HepG2 (cell line): ENCODE results near the gene FUCA2. TPM values are rescaled to one million over a fixed set of nuclear protein-coding genes. Genes with fewer than 3 reads are reported as not detected.

Experiments used
- AGO1 ChIP-seq: fragments of 200-400 bp; formaldehyde crosslinking; IDR thresholded peaks from 2 replicates; pipeline ENCODE4 v1.6.1; 2017; ENCODE audit warnings: mild to moderate bottlenecking, low read depth, low read length, moderate library complexity; ENCODE audit not compliant: poor library complexity, severe bottlenecking
- BRD4 ChIP-seq: sonication (generic); formaldehyde crosslinking; IDR thresholded peaks from 2 replicates; pipeline ENCODE4 v1.4.0; 2020; ENCODE audit warnings: missing genetic modification reagents
- CHD2 ChIP-seq: IDR thresholded peaks from 2 replicates; pipeline ENCODE4 v1.6.1; 2011; ENCODE audit warnings: low read depth, low read length, improper control_type of control experiment
- EEA1 ChIP-seq: sonication (generic); formaldehyde crosslinking; IDR thresholded peaks from 2 replicates; pipeline ENCODE4 v1.5.1; 2020; ENCODE audit warnings: mild to moderate bottlenecking, missing genetic modification reagents, borderline replicate concordance
- GATAD2A ChIP-seq: IDR thresholded peaks from 2 replicates; pipeline ENCODE4 v1.6.1; 2016
- HNRNPUL1 ChIP-seq: fragments of 200-400 bp; formaldehyde crosslinking; IDR thresholded peaks from 2 replicates; pipeline ENCODE4 v1.6.1; 2017; ENCODE audit warnings: low read depth, mild to moderate bottlenecking, low read length, moderate library complexity
- NFE2L1 ChIP-seq: sonication (generic); formaldehyde crosslinking; IDR thresholded peaks from 2 replicates; pipeline ENCODE4 v1.4.0; 2020; ENCODE audit warnings: missing genetic modification reagents, mild to moderate bottlenecking, borderline replicate concordance
- PHB2 ChIP-seq: fragments of 450-650 bp; IDR thresholded peaks from 2 replicates; pipeline ENCODE4 v1.6.1; 2018; ENCODE audit not compliant: partially characterized antibody
- PRPF4 ChIP-seq: fragments of 200-400 bp; formaldehyde crosslinking; IDR thresholded peaks from 2 replicates; pipeline ENCODE4 v1.6.1; 2016; ENCODE audit warnings: low read length, low read depth; ENCODE audit not compliant: poor library complexity, severe bottlenecking
- RARG ChIP-seq: sonication (generic); formaldehyde crosslinking; IDR thresholded peaks from 2 replicates; pipeline ENCODE4 v1.4.0; 2020; ENCODE audit warnings: low read depth, mild to moderate bottlenecking, missing genetic modification reagents
- SNRNP70 ChIP-seq: fragments of 200-400 bp; formaldehyde crosslinking; IDR thresholded peaks from 2 replicates; pipeline ENCODE4 v1.6.1; 2017; ENCODE audit warnings: mild to moderate bottlenecking, low read depth, low read length, moderate library complexity
- SRSF9 ChIP-seq: fragments of 200-400 bp; formaldehyde crosslinking; IDR thresholded peaks from 2 replicates; pipeline ENCODE4 v1.6.1; 2018; ENCODE audit warnings: borderline replicate concordance, mild to moderate bottlenecking, low read depth, low read length; ENCODE audit not compliant: insufficient read depth, poor library complexity, severe bottlenecking
- ZBTB38 ChIP-seq: sonication (generic); formaldehyde crosslinking; IDR thresholded peaks from 2 replicates; pipeline ENCODE4 v1.5.1; 2020; ENCODE audit warnings: mild to moderate bottlenecking, missing genetic modification reagents
- ZNF143 ChIP-seq: sonication (generic); formaldehyde crosslinking; IDR thresholded peaks from 2 replicates; pipeline ENCODE4 v1.4.0; 2020; ENCODE audit warnings: missing genetic modification reagents
- ZNF335 ChIP-seq: sonication (generic); formaldehyde crosslinking; IDR thresholded peaks from 2 replicates; pipeline ENCODE4 v1.4.0; 2020; ENCODE audit warnings: missing genetic modification reagents
- ZNF543 ChIP-seq: sonication (generic); formaldehyde crosslinking; IDR thresholded peaks from 2 replicates; pipeline ENCODE4 v1.4.0; 2020; ENCODE audit warnings: mild to moderate bottlenecking, missing genetic modification reagents
- ZNF570 ChIP-seq: sonication (generic); formaldehyde crosslinking; IDR thresholded peaks from 2 replicates; pipeline ENCODE4 v1.4.0; 2020; ENCODE audit warnings: mild to moderate bottlenecking, missing genetic modification reagents, borderline replicate concordance
- ZNF670 ChIP-seq: sonication (generic); formaldehyde crosslinking; IDR thresholded peaks from 2 replicates; pipeline ENCODE4 v1.8.0; 2022; ENCODE audit warnings: mild to moderate bottlenecking, missing genetic modification reagents, borderline replicate concordance
- polyA plus RNA-seq, 8 experiments: library from polyadenylated mRNA; depleted of rRNA in 3 of 8; stranded (reverse) in 7 of 8; unstranded in 1 of 8; fragments of >200 nt; fragmentation: Illumina TruSeq in 4 of 8; extraction: Trizol in 4 of 8; gene quantifications; 2 replicates each; pipeline versions ENCODE4 v1.2.1 to v1.2.3, GENCODE V29; 2011 to 2016; ENCODE audit warnings: low read depth in 4 of 8, missing spikeins in 1 of 8, mixed read lengths in 1 of 8; ENCODE audit not compliant: insufficient read depth in 1 of 8
- total RNA-seq, 5 experiments: library from RNA; depleted of rRNA; stranded (reverse); fragments of >200 nt; fragmentation: Illumina TruSeq; extraction: Trizol; gene quantifications; 2 replicates each; pipeline ENCODE4 v1.2.3, GENCODE V29; 2016; ENCODE audit warnings: low read depth in 1 of 5
- TF ChIP-seq, protein P1 (sequence below): sonication (generic); formaldehyde crosslinking; IDR thresholded peaks from 2 replicates; pipeline ENCODE4 v1.5.0; 2020; ENCODE audit warnings: missing genetic modification reagents
- TF ChIP-seq, protein P2 (sequence below): sonication (generic); formaldehyde crosslinking; IDR thresholded peaks from 2 replicates; pipeline ENCODE4 v1.5.1; 2020; ENCODE audit warnings: mild to moderate bottlenecking, missing genetic modification reagents, borderline replicate concordance
- TF ChIP-seq, protein P3 (sequence below): sonication (generic); formaldehyde crosslinking; conservative IDR thresholded peaks from 2 replicates; pipeline ENCODE4 v1.4.0; 2020; ENCODE audit warnings: missing genetic modification reagents
- TF ChIP-seq, protein P4 (sequence below): sonication (generic); formaldehyde crosslinking; IDR thresholded peaks from 2 replicates; pipeline ENCODE4 v1.4.0; 2020; ENCODE audit warnings: mild to moderate bottlenecking, missing genetic modification reagents, borderline replicate concordance

FUCA2 gene
- total and polyA plus RNA-seq, 2 of the 13 experiments (the other 11 are each of a cell fraction or from before 2014, with no cell fraction given): 87.4 to 144 TPM

DNA sequence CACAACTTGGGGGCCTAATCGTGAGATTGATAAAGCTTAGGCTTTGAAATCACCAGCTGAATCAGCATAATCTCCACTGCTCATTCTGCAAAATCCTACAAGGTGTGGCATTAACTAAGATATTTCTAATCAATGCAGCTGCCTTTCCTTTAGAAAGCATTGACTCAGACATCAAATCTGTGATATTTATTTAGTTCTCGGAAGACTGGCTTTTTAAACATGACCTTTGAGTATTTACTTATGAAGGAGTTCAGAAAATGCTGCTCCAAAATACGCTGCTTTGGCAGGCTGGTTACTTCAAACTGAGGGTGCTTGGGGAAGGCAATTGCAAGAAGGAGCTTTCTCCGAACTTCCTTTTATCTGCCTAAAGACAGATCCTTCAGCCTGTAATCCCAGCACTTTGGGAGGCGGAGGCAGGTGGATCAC is 23.7 kb upstream of the FUCA2 start (continued):
- TF ChIP-seq PRPF4: no peak
- no peak for TF ChIP-seq SNRNP70
- peak; percentile 84 for TF ChIP-seq GATAD2A (CRISPR knock-in tag)
- no peak for TF ChIP-seq ZNF670
- no peak for TF ChIP-seq NFE2L1 (CRISPR knock-in tag)
- no peak for TF ChIP-seq EEA1 (CRISPR knock-in tag)
- TF ChIP-seq SRSF9: no peak
- no peak for TF ChIP-seq PHB2
- TF ChIP-seq AGO1: no peak
- TF ChIP-seq, protein P1, sequence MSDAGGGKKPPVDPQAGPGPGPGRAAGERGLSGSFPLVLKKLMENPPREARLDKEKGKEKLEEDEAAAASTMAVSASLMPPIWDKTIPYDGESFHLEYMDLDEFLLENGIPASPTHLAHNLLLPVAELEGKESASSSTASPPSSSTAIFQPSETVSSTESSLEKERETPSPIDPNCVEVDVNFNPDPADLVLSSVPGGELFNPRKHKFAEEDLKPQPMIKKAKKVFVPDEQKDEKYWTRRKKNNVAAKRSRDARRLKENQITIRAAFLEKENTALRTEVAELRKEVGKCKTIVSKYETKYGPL (CRISPR knock-in tag): no peak
- no peak for TF ChIP-seq ZNF570 (CRISPR knock-in tag)
- TF ChIP-seq, protein P2, sequence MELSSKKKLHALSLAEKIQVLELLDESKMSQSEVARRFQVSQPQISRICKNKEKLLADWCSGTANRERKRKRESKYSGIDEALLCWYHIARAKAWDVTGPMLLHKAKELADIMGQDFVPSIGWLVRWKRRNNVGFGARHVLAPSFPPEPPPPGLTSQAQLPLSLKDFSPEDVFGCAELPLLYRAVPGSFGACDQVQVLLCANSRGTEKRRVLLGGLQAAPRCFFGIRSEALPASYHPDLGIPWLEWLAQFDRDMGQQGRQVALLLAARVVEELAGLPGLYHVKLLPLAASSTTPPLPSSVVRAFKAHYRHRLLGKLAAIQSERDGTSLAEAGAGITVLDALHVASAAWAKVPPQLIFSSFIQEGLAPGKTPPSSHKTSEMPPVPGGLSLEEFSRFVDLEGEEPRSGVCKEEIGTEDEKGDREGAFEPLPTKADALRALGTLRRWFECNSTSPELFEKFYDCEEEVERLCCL (CRISPR knock-in tag): no peak
- no peak for TF ChIP-seq BRD4 (CRISPR knock-in tag)
- TF ChIP-seq ZNF543: no peak
- TF ChIP-seq CHD2: no peak
- TF ChIP-seq ZNF335: no peak
- TF ChIP-seq RARG (CRISPR knock-in tag): no peak
- no peak for TF ChIP-seq ZBTB38 (CRISPR knock-in tag)
- TF ChIP-seq, protein P3, sequence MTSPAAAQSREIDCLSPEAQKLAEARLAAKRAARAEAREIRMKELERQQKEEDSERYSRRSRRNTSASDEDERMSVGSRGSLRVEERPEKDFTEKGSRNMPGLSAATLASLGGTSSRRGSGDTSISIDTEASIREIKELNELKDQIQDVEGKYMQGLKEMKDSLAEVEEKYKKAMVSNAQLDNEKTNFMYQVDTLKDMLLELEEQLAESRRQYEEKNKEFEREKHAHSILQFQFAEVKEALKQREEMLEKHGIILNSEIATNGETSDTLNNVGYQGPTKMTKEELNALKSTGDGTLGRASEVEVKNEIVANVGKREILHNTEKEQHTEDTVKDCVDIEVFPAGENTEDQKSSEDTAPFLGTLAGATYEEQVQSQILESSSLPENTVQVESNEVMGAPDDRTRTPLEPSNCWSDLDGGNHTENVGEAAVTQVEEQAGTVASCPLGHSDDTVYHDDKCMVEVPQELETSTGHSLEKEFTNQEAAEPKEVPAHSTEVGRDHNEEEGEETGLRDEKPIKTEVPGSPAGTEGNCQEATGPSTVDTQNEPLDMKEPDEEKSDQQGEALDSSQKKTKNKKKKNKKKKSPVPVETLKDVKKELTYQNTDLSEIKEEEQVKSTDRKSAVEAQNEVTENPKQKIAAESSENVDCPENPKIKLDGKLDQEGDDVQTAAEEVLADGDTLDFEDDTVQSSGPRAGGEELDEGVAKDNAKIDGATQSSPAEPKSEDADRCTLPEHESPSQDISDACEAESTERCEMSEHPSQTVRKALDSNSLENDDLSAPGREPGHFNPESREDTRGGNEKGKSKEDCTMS (CRISPR knock-in tag): no peak
- TF ChIP-seq ZNF143 (CRISPR knock-in tag): no peak
- no peak for TF ChIP-seq HNRNPUL1
- TF ChIP-seq, protein P4, sequence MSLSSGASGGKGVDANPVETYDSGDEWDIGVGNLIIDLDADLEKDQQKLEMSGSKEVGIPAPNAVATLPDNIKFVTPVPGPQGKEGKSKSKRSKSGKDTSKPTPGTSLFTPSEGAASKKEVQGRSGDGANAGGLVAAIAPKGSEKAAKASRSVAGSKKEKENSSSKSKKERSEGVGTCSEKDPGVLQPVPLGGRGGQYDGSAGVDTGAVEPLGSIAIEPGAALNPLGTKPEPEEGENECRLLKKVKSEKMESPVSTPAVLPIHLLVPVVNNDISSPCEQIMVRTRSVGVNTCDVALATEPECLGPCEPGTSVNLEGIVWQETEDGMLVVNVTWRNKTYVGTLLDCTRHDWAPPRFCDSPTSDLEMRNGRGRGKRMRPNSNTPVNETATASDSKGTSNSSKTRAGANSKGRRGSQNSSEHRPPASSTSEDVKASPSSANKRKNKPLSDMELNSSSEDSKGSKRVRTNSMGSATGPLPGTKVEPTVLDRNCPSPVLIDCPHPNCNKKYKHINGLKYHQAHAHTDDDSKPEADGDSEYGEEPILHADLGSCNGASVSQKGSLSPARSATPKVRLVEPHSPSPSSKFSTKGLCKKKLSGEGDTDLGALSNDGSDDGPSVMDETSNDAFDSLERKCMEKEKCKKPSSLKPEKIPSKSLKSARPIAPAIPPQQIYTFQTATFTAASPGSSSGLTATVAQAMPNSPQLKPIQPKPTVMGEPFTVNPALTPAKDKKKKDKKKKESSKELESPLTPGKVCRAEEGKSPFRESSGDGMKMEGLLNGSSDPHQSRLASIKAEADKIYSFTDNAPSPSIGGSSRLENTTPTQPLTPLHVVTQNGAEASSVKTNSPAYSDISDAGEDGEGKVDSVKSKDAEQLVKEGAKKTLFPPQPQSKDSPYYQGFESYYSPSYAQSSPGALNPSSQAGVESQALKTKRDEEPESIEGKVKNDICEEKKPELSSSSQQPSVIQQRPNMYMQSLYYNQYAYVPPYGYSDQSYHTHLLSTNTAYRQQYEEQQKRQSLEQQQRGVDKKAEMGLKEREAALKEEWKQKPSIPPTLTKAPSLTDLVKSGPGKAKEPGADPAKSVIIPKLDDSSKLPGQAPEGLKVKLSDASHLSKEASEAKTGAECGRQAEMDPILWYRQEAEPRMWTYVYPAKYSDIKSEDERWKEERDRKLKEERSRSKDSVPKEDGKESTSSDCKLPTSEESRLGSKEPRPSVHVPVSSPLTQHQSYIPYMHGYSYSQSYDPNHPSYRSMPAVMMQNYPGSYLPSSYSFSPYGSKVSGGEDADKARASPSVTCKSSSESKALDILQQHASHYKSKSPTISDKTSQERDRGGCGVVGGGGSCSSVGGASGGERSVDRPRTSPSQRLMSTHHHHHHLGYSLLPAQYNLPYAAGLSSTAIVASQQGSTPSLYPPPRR: no peak
